Right cardiac atrium (tissue), 5 donors: ENCODE data around the gene ZNF680. TPM values are rescaled to one million over a fixed set of nuclear protein-coding genes. Genes with fewer than 3 reads are reported as not detected.
"Not testable (repeated sequence)": the region's sequence is repeated elsewhere in the genome, so short reads cannot be mapped to it uniquely, and the experiment has no call there.

Experiments used
- ATAC-seq, 2 donors: fragments of 200-7000 bp; cut with Tn5 transposase; one replicate each; pipeline versions ENCODE4 v1.8.0 to v1.9.1; 2020; ENCODE audit warnings: moderate library complexity in 2 of 2, mild to moderate bottlenecking in 1 of 2
- DNase-seq, 3 donors: peaks; one replicate each; pipeline ENCODE4 v3.0.0-alpha.2; 2020
- H3K27ac ChIP-seq: one replicate; pipeline ENCODE4 v1.5.1; 2013; ENCODE audit warnings: mild to moderate bottlenecking, low read length, control low read depth, moderate library complexity
- H3K27me3 ChIP-seq: one replicate; pipeline ENCODE4 v1.6.1; 2013; ENCODE audit not compliant: control insufficient read depth, insufficient read depth
- H3K4me1 ChIP-seq: one replicate; pipeline ENCODE4 v1.6.1; 2013; ENCODE audit warnings: low read length; ENCODE audit not compliant: control insufficient read depth, insufficient read depth
- H3K4me3 ChIP-seq: one replicate; pipeline ENCODE4 v1.5.1; 2013; ENCODE audit warnings: low read length, control low read depth
- H3K9me3 ChIP-seq: one replicate; pipeline ENCODE4 v1.6.1; 2013; ENCODE audit warnings: low read length; ENCODE audit not compliant: control insufficient read depth
- WGBS: extraction: QIAGEN DNeasy Blood & Tissue Kit; methylation state at CpG from one replicate; pipeline ENCODE4 v1.1.7; 2013; 5-methylcytosine and 5-hydroxymethylcytosine counted together
- intact Hi-C, 4 donors: fragments of 100-400 bp; cut with DNase I; formaldehyde crosslinking; loops; one replicate each; pipeline versions ENCODE4 v1.11.0 to v1.14.0; 2022 to 2023
- polyA plus RNA-seq: library from polyadenylated mRNA; stranded (reverse); fragments of 200-250 nt; gene quantifications from one replicate; pipeline ENCODE4 v1.2.3, GENCODE V29; 2013
- total RNA-seq, 4 donors: library from RNA; stranded (reverse); fragmentation: NEBNext Ultra II Directional; extraction: Animal tissue kit (Norgen Biotek cat#: 25700); gene quantifications; one replicate each; pipeline ENCODE4 v1.2.1, GENCODE V29; 2021
- donor health status: healthy with polysubstance abuse.
- donor health status: DM: no; HTN: yes; CAD: no.
- donor health status: DM: no; HTN: no; CAD: no.
- donor health status: DM: no; HTN: yes; CAD: no; lungs with severe emphysema.
- donor health status: DM: yes; HTN: yes; CAD: no.

ZNF680 gene
- total and polyA plus RNA-seq, 5 donors, result 11.9 to 29.8 (median 24.6) TPM

GRCh38 chr7:64557601-64558322, 5.1 kb downstream of the ZNF680 start:
- DNase-seq (no peak), ATAC-seq (no peak)
- Histone ChIP-seq H3K27ac (peak overlapping the region; percentile 78), H3K9me3 (no peaks in the 10 kb centered on the region), H3K4me3 (no peak overlapping the region), H3K27me3 (no peaks in the 10 kb centered on the region), H3K4me1 (peaks cover 3% of the 10 kb centered on the region)
- intact Hi-C loops, result no loop called here
- 82% methylated on average over 8 of the region's 8 CpGs for WGBS

- H3K27ac ChIP-seq, result no peak overlapping the region
- H3K4me3 ChIP-seq, result no peak overlapping the region
- DNase-seq (no peak), ATAC-seq (no peak)
- H3K27me3 ChIP-seq, result no peaks in the 10 kb centered on the region
- H3K4me1 ChIP-seq, result peaks cover 6% of the 10 kb centered on the region
- H3K9me3 ChIP-seq, result no peaks in the 10 kb centered on the region
- intact Hi-C loops, result no loop called here
Measured at GRCh38 chr7:64555046-64555445, 7.8 kb downstream of the ZNF680 start.

GRCh38 chr7:64554188-64554587, 8.7 kb downstream of the ZNF680 start:
- 91% methylated on average over 25 of the region's 28 CpGs for WGBS
- H3K4me1 ChIP-seq, H3K4me3 ChIP-seq, intact Hi-C loops, H3K27me3 ChIP-seq, H3K27ac ChIP-seq, ATAC-seq, H3K9me3 ChIP-seq: not testable (repeated sequence)
- DNase-seq, result peak in 1 of 3 donors; percentile 56

GRCh38 chr7:64551375-64552142, 11.3 kb downstream of the ZNF680 start:
- no peak overlapping the region for H3K4me3 ChIP-seq
- no peak for DNase-seq

GRCh38 chr7:64544010-64544409, 18.9 kb downstream of the ZNF680 start:
- no peaks in the 10 kb centered on the region for H3K27me3 ChIP-seq
- ATAC-seq (no peak), DNase-seq (no peak)
- H3K4me3 ChIP-seq, result no peak overlapping the region
- H3K27ac ChIP-seq, result no peak overlapping the region
- WGBS, result 74% methylated on average over 2 of the region's 2 CpGs
- intact Hi-C loops, result no loop called here
- peaks cover 2% of the 10 kb centered on the region for H3K4me1 ChIP-seq
- H3K9me3 ChIP-seq, result no peaks in the 10 kb centered on the region

More at GRCh38 chr7:64551375-64552142, 11.3 kb downstream of the ZNF680 start:
- Histone ChIP-seq H3K4me1 (peaks cover 4% of the 10 kb centered on the region), H3K27ac (peak overlapping the region; percentile 95), H3K9me3 (no peaks in the 10 kb centered on the region), H3K27me3 (no peaks in the 10 kb centered on the region)
- intact Hi-C loops, result no loop called here
- WGBS, result 72% methylated on average over 6 of the region's 6 CpGs
- ATAC-seq, result peak; percentile 48 to 55

- H3K4me1 ChIP-seq, result peaks cover 2% of the 10 kb centered on the region
- no peak for DNase-seq
- WGBS, result 58% methylated on average over 5 of the region's 5 CpGs
- intact Hi-C loops, result no loop called here
- H3K9me3 ChIP-seq, result no peaks in the 10 kb centered on the region
- peak overlapping the region; percentile 95 for H3K27ac ChIP-seq
- H3K27me3 ChIP-seq, result no peaks in the 10 kb centered on the region
- H3K4me3 ChIP-seq, result no peak overlapping the region
- ATAC-seq, result peak; percentile 82 to 83
Measured at GRCh38 chr7:64541438-64542359, 21.2 kb downstream of the ZNF680 start.

GRCh38 chr7:64533756-64534155, 29.1 kb downstream of the ZNF680 start:
- WGBS, result 94% methylated on average over 3 of the region's 3 CpGs
- H3K9me3 ChIP-seq, result no peaks in the 10 kb centered on the region
- no peak overlapping the region for H3K27ac ChIP-seq
- intact Hi-C loops, result no loop called here
- ATAC-seq (no peak), DNase-seq (no peak)
- H3K27me3 ChIP-seq, result no peaks in the 10 kb centered on the region
- no peaks in the 10 kb centered on the region for H3K4me1 ChIP-seq
- H3K4me3 ChIP-seq, result no peak overlapping the region

- no peaks in the 10 kb centered on the region for H3K4me1 ChIP-seq
- peaks cover 2% of the 10 kb centered on the region for H3K9me3 ChIP-seq
- 82% methylated on average over 3 of the region's 3 CpGs for whole genome bisulfite sequencing
- no peak overlapping the region for H3K27ac ChIP-seq
- H3K4me3 ChIP-seq, result no peak overlapping the region
- no peak for ATAC-seq
- no peaks in the 10 kb centered on the region for H3K27me3 ChIP-seq
- intact Hi-C loops, result no loop called here
- DNase-seq, result no peak
Measured at GRCh38 chr7:64528770-64529169, 34.1 kb downstream of the ZNF680 start.

- no peak for DNase-seq
- intact Hi-C loops, result no loop called here
- Histone ChIP-seq H3K4me1 (no peaks in the 10 kb centered on the region), H3K9me3 (no peaks in the 10 kb centered on the region), H3K4me3 (no peak overlapping the region), H3K27ac (no peak overlapping the region), H3K27me3 (no peaks in the 10 kb centered on the region)
- no peak for ATAC-seq
- WGBS, result 98% methylated on average over 2 of the region's 2 CpGs
Measured at GRCh38 chr7:64521409-64521984, 41.4 kb downstream of the ZNF680 start.

- intact Hi-C loops, result no loop called here
- ATAC-seq (no peak), DNase-seq (no peak)
- Histone ChIP-seq H3K27ac (no peak overlapping the region), H3K4me3 (no peak overlapping the region), H3K27me3 (no peaks in the 10 kb centered on the region), H3K9me3 (no peaks in the 10 kb centered on the region), H3K4me1 (no peaks in the 10 kb centered on the region)
- 50% methylated on average over 2 of the region's 2 CpGs for WGBS
Measured at GRCh38 chr7:64516451-64516850, 46.4 kb downstream of the ZNF680 start.
